Suprapubic skin (tissue), 3 donors: ENCODE data around the gene RAB3A.

Experiments
- CTCF ChIP-seq, 2 donors: fragments of 200-600 bp in 1 of 2; fragments of 450-650 bp in 1 of 2; sonication (generic) in 1 of 2; IDR thresholded peaks; one replicate each; pipeline ENCODE4 v1.5.1; 2016 to 2019; ENCODE audit warnings: antibody characterized with exemption in 2 of 2, mild to moderate bottlenecking in 1 of 2, moderate library complexity in 1 of 2
- EP300 ChIP-seq: sonication (generic); formaldehyde crosslinking; IDR thresholded peaks from one replicate; pipeline ENCODE4 v1.6.1; 2017; ENCODE audit warnings: antibody characterized with exemption
- POLR2A ChIP-seq, 2 donors: fragments of 450-650 bp; IDR thresholded peaks; one replicate each; pipeline ENCODE4 v1.6.1; 2017; ENCODE audit warnings: antibody characterized with exemption in 2 of 2, mild to moderate bottlenecking in 2 of 2, moderate library complexity in 2 of 2

GRCh38 chr19:18160971-18161635 lies 42.7 kb downstream of the RAB3A start:
- TF ChIP-seq POLR2A (IDR thresholded peaks at IDR 0.05): no peak
- TF ChIP-seq CTCF (IDR thresholded peaks at IDR 0.05): peak; percentile 55 to 75
- no peak for TF ChIP-seq EP300
